ENCODE data around the gene WBP1. TPM values are rescaled to one million over a fixed set of nuclear protein-coding genes. Genes with fewer than 3 reads are reported as not detected.

Gene WBP1
- total RNA-seq, 6 experiments from 2014 or later, result 51.0 to 73.1 (median 56.7) TPM

GRCh38 chr2:74486141-74486540 is 27.9 kb downstream of the WBP1 start:
- Mint-ChIP-seq H3K27me3 (ENCODE audit: insufficient read depth) (peaks cover 1% of the 10 kb centered on the region; the same call in 1 of the 2 replicates), H3K27ac (peak overlapping the region; percentile 45), H3K36me3 (ENCODE audit: low read depth) (peaks cover 29% of the 10 kb centered on the region), H3K4me3 (no peak overlapping the region), H3K4me1 (ENCODE audit: low read depth) (peaks cover 44% of the 10 kb centered on the region), H3K9me3 (no peaks in the 10 kb centered on the region)
- TF ChIP-seq CTCF (IDR thresholded peaks at IDR 0.05), result no peak
- DNase-seq, result no peak

- Mint-ChIP-seq H3K36me3 (ENCODE audit: low read depth) (peaks cover 41% of the 10 kb centered on the region), H3K27ac (peak overlapping the region; percentile 69), H3K4me1 (ENCODE audit: low read depth) (peaks cover 42% of the 10 kb centered on the region), H3K4me3 (peak overlapping the region; percentile 46; the same call in 1 of the 2 replicates), H3K27me3 (ENCODE audit: insufficient read depth) (no peaks in the 10 kb centered on the region), H3K9me3 (no peaks in the 10 kb centered on the region)
- no peak for DNase-seq
- 0 out of 2 replicates have a peak, but pooled peaks have one; percentile 8 for TF ChIP-seq CTCF (IDR thresholded peaks at IDR 0.05)
Observed at GRCh38 chr2:74488643-74489481, 30.6 kb downstream of the WBP1 start.

- H3K4me1 Mint-ChIP-seq (ENCODE audit: low read depth), result peaks cover 40% of the 10 kb centered on the region
- TF ChIP-seq CTCF (IDR thresholded peaks at IDR 0.05), result no peak
- no peaks in the 10 kb centered on the region for H3K27me3 Mint-ChIP-seq (ENCODE audit: insufficient read depth)
- no peaks in the 10 kb centered on the region for H3K9me3 Mint-ChIP-seq
- no peak overlapping the region for H3K27ac Mint-ChIP-seq
- H3K4me3 Mint-ChIP-seq, result no peak overlapping the region
- no peak for DNase-seq
- peaks cover 47% of the 10 kb centered on the region for H3K36me3 Mint-ChIP-seq (ENCODE audit: low read depth)
Observed at GRCh38 chr2:74489906-74490305, 31.7 kb downstream of the WBP1 start.

DNA sequence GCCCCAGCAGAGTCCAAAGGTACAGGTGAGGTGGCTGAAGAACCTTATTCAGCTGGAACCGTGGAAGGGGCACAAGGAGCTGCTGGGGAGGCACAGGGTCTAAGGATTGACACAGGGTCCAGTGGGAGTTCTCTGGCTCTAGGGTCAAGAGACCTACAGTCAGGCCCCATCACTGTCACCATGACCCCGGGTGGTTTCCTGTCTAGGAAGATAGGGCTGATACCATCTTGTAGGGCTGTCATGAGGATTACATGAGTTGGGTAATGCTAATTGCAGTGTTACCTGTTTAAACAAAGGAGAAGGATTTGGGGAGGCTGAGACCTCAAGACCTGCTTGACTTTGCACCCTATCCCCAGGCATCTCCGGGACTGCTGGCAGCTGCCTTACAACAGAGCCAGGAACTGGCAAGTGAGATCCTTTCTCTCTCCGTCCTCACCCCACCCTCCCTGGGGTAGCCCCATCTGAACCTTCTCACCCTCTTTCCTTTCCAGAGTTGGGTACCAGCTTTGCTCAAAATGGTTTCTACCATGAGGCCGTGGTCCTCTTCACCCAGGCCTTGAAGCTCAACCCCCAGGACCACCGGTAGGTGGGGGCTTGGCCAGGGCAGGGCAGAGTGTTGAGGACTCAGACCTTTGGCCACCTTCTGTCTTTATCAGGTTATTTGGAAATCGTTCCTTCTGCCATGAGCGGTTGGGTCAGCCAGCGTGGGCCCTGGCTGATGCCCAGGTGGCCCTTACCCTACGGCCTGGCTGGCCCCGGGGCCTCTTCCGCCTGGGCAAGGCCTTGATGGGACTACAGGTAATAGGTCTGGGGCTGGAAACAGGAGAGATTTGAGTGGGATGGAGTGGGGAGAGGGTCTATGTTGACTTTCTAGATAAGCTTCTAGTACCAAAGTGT is 33.7 kb downstream of the WBP1 start:
- H3K4me3 Mint-ChIP-seq, result no peak overlapping the region
- peaks cover 1% of the 10 kb centered on the region; the same call in 1 of the 2 replicates for H3K27me3 Mint-ChIP-seq (ENCODE audit: insufficient read depth)
- H3K4me1 Mint-ChIP-seq (ENCODE audit: low read depth), result peaks cover 37% of the 10 kb centered on the region

More for the DNA sequence above, 33.7 kb downstream of the WBP1 start:
- Mint-ChIP-seq H3K9me3 (no peaks in the 10 kb centered on the region), H3K27ac (no peak overlapping the region), H3K36me3 (ENCODE audit: low read depth) (peaks cover 38% of the 10 kb centered on the region)
- no peak for DNase-seq
- no peak for TF ChIP-seq CTCF (IDR thresholded peaks at IDR 0.05)
